GM18870 (cell line): ENCODE measurements around the gene DYNLT4.
"Not testable (repeated sequence)": the region's sequence is repeated elsewhere in the genome, so short reads cannot be mapped to it uniquely, and the experiment has no call there.

Experiments used
- ATAC-seq: cut with Tn5 transposase; IDR thresholded peaks from one replicate; pipeline ENCODE4 v1.9.1; 2021; ENCODE audit warnings: moderate library complexity; ENCODE audit not compliant: unreplicated experiment

Gene DYNLT4

GRCh38 chr1:44766421-44766820 is 40.7 kb downstream of the DYNLT4 start:
- not testable (repeated sequence) for ATAC-seq

DNA sequence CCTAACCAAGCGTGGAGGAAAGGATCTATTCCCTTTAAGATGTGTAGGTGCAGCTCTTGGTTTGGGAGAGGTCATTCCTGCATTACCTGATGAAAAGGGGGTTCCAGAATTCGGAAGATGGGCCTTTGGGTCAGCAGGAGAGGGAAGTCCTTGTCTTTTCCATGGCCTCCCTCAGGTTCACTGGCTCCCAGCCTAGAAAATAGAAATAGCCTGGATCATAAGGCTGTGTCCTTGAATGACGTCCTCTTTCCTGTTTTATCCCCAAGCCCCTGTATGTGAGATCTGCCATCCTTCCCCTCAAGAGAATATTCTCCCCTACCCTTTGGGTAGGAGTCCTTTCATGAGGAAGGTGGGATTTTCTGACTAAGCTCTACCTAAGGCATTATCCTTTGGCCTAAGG is 46.3 kb downstream of the DYNLT4 start:
- no peak for ATAC-seq

- ATAC-seq = no peak
These were observed 48.1 kb downstream of the DYNLT4 start for GRCh38 chr1:44759077-44759476.

- no peak for ATAC-seq
These were observed 49.7 kb downstream of the DYNLT4 start for GRCh38 chr1:44757420-44757819.
